SK-N-SH (cell line): ENCODE results near the gene AHCY. TPM values are rescaled to one million over a fixed set of nuclear protein-coding genes. Genes with fewer than 3 reads are reported as not detected.

Experiments used
- CTCF ChIA-PET: fragments of 300-600, 350-600 bp; formaldehyde crosslinking; extraction: SDS; loops from one replicate; lab custom pipeline; 2021; lab: Yijun Ruan, JAX
- POLR2A ChIA-PET: fragments of 350-600 bp; sonication (Branson Sonifier 250); formaldehyde crosslinking; extraction: SDS; loops from one replicate; lab custom pipeline; 2020; ENCODE audit warnings: antibody characterized with exemption, inconsistent platforms; lab: Yijun Ruan, JAX
- DNase-seq: peaks from one replicate; pipeline ENCODE4 v3.0.0; 2012
- H2AFZ ChIP-seq: fragments of 200-600 bp; sonication (generic); 2 replicates; pipeline ENCODE4 v1.8.1; 2016; ENCODE audit warnings: antibody characterized with exemption, mild to moderate bottlenecking, low read depth
- H3F3A ChIP-seq: fragments of 200-600 bp; sonication (generic); replicated peaks from 2 replicates; pipeline ENCODE3; 2016; ENCODE audit warnings: antibody characterized with exemption, mild to moderate bottlenecking; ENCODE audit not compliant: insufficient read depth
- H3K27ac ChIP-seq, 2 experiments: fragments of 200-500 bp in 1 of 2; fragments of 200-600 bp in 1 of 2; sonication (Bioruptor generic) in 1 of 2; sonication (generic), shearing (Covaris generic) in 1 of 2; 2 replicates each; pipeline versions ENCODE4 v1.5.1 to v1.6.1; 2014 to 2016; ENCODE audit warnings: low read depth in 2 of 2, inconsistent platforms in 1 of 2, low read length in 1 of 2, mild to moderate bottlenecking in 1 of 2, mixed read lengths in 1 of 2
- H3K27me3 ChIP-seq: fragments of 200-600 bp; sonication (generic), shearing (Covaris generic); 2 replicates; pipeline ENCODE4 v1.6.1; 2016; ENCODE audit warnings: mixed run types; ENCODE audit not compliant: insufficient read depth
- H3K36me3 ChIP-seq, 2 experiments: fragments of 200-500 bp in 1 of 2; fragments of 200-600 bp in 1 of 2; sonication (Bioruptor generic) in 1 of 2; sonication (generic) in 1 of 2; replicated peaks in 1 of 2; 2 replicates each; pipeline versions ENCODE3 to v1.5.1; 2014 to 2016; ENCODE audit warnings: low read length in 1 of 2, mild to moderate bottlenecking in 1 of 2; ENCODE audit not compliant: insufficient read depth in 2 of 2, control insufficient read depth in 1 of 2
- H3K4me1 ChIP-seq, 2 experiments: fragments of 200-500 bp in 1 of 2; fragments of 200-600 bp in 1 of 2; sonication (Bioruptor generic) in 1 of 2; sonication (generic), shearing (Covaris generic) in 1 of 2; 2 replicates each; pipeline versions ENCODE4 v1.5.1 to v1.6.1; 2014 to 2016; ENCODE audit warnings: low read depth in 1 of 2, low read length in 1 of 2, mixed run types in 1 of 2; ENCODE audit not compliant: insufficient read depth in 2 of 2, control insufficient read depth in 1 of 2
- H3K4me2 ChIP-seq: fragments of 200-600 bp; sonication (generic), shearing (Covaris generic); 2 replicates; pipeline ENCODE4 v1.6.1; 2017; ENCODE audit warnings: mixed run types
- H3K4me3 ChIP-seq, 2 experiments: fragments of 200-500 bp in 1 of 2; fragments of 200-600 bp in 1 of 2; sonication (Bioruptor generic) in 1 of 2; sonication (generic), shearing (Covaris generic) in 1 of 2; 2 replicates each; pipeline versions ENCODE4 v1.5.1 to v1.8.1; 2014 to 2016; ENCODE audit warnings: low read depth in 2 of 2, inconsistent platforms in 1 of 2, low read length in 1 of 2, mild to moderate bottlenecking in 1 of 2, mixed read lengths in 1 of 2, moderate library complexity in 1 of 2
- H3K79me2 ChIP-seq: fragments of 200-600 bp; sonication (generic); 2 replicates; pipeline ENCODE4 v1.8.1; 2017; ENCODE audit warnings: mild to moderate bottlenecking; ENCODE audit not compliant: insufficient read depth
- H3K9ac ChIP-seq: fragments of 200-600 bp; sonication (generic); 2 replicates; pipeline ENCODE4 v1.6.1; 2017; ENCODE audit warnings: mixed run types
- H3K9me2 ChIP-seq: fragments of 200-600 bp; sonication (generic); 2 replicates; pipeline ENCODE4 v1.6.1; 2017; ENCODE audit warnings: mixed run types
- H3K9me3 ChIP-seq: fragments of 200-600 bp; sonication (generic); 2 replicates; pipeline ENCODE4 v1.6.1; 2017; ENCODE audit warnings: mixed run types, mild to moderate bottlenecking, moderate library complexity
- H4K20me1 ChIP-seq: fragments of 200-600 bp; sonication (generic); 2 replicates; pipeline ENCODE4 v1.6.1; 2017; ENCODE audit warnings: mild to moderate bottlenecking, mixed run types; ENCODE audit not compliant: insufficient read depth
- ELF1 ChIP-seq: IDR thresholded peaks from 2 replicates; pipeline ENCODE4 v1.4.0; 2012
- FOSL2 ChIP-seq: IDR thresholded peaks from 2 replicates; pipeline ENCODE4 v1.4.0; 2012; ENCODE audit warnings: low read depth, mild to moderate bottlenecking, moderate library complexity, borderline replicate concordance
- GABPA ChIP-seq: IDR thresholded peaks from 2 replicates; pipeline ENCODE4 v1.4.0; 2012; ENCODE audit warnings: low read depth, mild to moderate bottlenecking
- MEF2A ChIP-seq: IDR thresholded peaks from 2 replicates; pipeline ENCODE4 v1.4.0; 2012; ENCODE audit warnings: low read depth, borderline replicate concordance
- NFIC ChIP-seq: IDR thresholded peaks from 2 replicates; pipeline ENCODE4 v1.4.0; 2012; ENCODE audit warnings: borderline replicate concordance
- TAF1 ChIP-seq: IDR thresholded peaks from 2 replicates; pipeline ENCODE4 v1.6.1; 2012; ENCODE audit warnings: low read depth, mild to moderate bottlenecking, low read length, moderate library complexity, borderline replicate concordance
- WGBS: methylation state at CpG from one replicate; pipeline ENCODE4 v1.1.6; 2017; ENCODE audit warnings: low lambda C conversion rate; 5-methylcytosine and 5-hydroxymethylcytosine counted together
- polyA plus RNA-seq, 3 experiments: library from polyadenylated mRNA; depleted of rRNA; stranded (reverse); fragments of >200 nt; gene quantifications; 2 replicates each; pipeline ENCODE4 v1.2.3, GENCODE V29; 2012
- TF ChIP-seq, protein P1 (sequence below): fragments of 150-350 bp; IDR thresholded peaks from 2 replicates; pipeline ENCODE4 v1.6.1; 2016; ENCODE audit warnings: mild to moderate bottlenecking, low read depth, low read length
- TF ChIP-seq, protein P2 (sequence below): IDR thresholded peaks from 2 replicates; pipeline ENCODE4; 2012
- TF ChIP-seq, protein P3 (sequence below): IDR thresholded peaks from 2 replicates; pipeline ENCODE4 v1.6.1; 2012; ENCODE audit warnings: mild to moderate bottlenecking, low read depth, low read length, moderate library complexity
- TF ChIP-seq, protein P4 (sequence below): fragments of 150-350 bp; IDR thresholded peaks from 2 replicates; pipeline ENCODE4 v1.6.1; 2017; ENCODE audit warnings: antibody characterized with exemption, low read length, low read depth, borderline replicate concordance

Gene AHCY
- polyA plus RNA-seq, 1 of the 3 experiments (the other 2 are of a cell fraction), result 196 TPM

DNA sequence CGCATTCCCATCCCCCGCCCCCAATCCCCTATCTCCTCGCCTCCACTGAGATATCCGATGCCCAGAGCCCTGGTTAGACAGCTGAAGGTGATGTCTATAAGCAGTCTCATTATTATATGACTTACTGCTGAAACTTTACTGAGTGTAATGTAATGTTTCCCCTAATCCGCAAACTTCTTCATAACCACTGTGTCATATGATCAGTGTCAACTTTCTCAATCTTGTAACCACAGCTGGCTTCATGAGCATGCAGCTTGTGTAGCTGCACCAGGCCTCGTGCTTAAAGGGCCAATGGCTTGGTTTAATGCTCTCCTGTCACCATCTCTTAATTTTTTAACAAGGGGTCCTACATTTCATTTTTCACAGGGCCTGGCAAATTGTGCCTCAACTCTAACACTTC lies 53.9 kb downstream of the AHCY start:
- Histone ChIP-seq H3K79me2 (no peaks in the 10 kb centered on the region), H3K4me1 (no peaks in the 10 kb centered on the region), H3K9me2 (no peaks in the 10 kb centered on the region), H3K9me3 (no peaks in the 10 kb centered on the region), H3K4me2 (no peak overlapping the region), H4K20me1 (no peaks in the 10 kb centered on the region), H2AFZ (no peak overlapping the region), H3K4me3 (no peak overlapping the region), H3K27me3 (no peaks in the 10 kb centered on the region), H3K27ac (no peak overlapping the region), H3F3A (peaks cover 2% of the 10 kb centered on the region), H3K9ac (no peak overlapping the region), H3K36me3 (no peaks in the 10 kb centered on the region)
- DNase-seq, result no peak
- no peak for TF ChIP-seq ELF1
- TF ChIP-seq, protein P1, sequence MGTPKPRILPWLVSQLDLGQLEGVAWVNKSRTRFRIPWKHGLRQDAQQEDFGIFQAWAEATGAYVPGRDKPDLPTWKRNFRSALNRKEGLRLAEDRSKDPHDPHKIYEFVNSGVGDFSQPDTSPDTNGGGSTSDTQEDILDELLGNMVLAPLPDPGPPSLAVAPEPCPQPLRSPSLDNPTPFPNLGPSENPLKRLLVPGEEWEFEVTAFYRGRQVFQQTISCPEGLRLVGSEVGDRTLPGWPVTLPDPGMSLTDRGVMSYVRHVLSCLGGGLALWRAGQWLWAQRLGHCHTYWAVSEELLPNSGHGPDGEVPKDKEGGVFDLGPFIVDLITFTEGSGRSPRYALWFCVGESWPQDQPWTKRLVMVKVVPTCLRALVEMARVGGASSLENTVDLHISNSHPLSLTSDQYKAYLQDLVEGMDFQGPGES, result no peak
- TF ChIP-seq FOSL2, result no peak
- no peak for TF ChIP-seq MEF2A
- TF ChIP-seq GABPA, result no peak
- TF ChIP-seq NFIC, result no peak
- TF ChIP-seq, protein P2, sequence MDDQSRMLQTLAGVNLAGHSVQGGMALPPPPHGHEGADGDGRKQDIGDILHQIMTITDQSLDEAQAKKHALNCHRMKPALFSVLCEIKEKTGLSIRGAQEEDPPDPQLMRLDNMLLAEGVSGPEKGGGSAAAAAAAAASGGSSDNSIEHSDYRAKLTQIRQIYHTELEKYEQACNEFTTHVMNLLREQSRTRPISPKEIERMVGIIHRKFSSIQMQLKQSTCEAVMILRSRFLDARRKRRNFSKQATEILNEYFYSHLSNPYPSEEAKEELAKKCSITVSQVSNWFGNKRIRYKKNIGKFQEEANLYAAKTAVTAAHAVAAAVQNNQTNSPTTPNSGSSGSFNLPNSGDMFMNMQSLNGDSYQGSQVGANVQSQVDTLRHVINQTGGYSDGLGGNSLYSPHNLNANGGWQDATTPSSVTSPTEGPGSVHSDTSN, result no peak
- TF ChIP-seq TAF1, result no peak
- TF ChIP-seq, protein P3, sequence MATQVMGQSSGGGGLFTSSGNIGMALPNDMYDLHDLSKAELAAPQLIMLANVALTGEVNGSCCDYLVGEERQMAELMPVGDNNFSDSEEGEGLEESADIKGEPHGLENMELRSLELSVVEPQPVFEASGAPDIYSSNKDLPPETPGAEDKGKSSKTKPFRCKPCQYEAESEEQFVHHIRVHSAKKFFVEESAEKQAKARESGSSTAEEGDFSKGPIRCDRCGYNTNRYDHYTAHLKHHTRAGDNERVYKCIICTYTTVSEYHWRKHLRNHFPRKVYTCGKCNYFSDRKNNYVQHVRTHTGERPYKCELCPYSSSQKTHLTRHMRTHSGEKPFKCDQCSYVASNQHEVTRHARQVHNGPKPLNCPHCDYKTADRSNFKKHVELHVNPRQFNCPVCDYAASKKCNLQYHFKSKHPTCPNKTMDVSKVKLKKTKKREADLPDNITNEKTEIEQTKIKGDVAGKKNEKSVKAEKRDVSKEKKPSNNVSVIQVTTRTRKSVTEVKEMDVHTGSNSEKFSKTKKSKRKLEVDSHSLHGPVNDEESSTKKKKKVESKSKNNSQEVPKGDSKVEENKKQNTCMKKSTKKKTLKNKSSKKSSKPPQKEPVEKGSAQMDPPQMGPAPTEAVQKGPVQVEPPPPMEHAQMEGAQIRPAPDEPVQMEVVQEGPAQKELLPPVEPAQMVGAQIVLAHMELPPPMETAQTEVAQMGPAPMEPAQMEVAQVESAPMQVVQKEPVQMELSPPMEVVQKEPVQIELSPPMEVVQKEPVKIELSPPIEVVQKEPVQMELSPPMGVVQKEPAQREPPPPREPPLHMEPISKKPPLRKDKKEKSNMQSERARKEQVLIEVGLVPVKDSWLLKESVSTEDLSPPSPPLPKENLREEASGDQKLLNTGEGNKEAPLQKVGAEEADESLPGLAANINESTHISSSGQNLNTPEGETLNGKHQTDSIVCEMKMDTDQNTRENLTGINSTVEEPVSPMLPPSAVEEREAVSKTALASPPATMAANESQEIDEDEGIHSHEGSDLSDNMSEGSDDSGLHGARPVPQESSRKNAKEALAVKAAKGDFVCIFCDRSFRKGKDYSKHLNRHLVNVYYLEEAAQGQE, result no peak
- TF ChIP-seq, protein P4, sequence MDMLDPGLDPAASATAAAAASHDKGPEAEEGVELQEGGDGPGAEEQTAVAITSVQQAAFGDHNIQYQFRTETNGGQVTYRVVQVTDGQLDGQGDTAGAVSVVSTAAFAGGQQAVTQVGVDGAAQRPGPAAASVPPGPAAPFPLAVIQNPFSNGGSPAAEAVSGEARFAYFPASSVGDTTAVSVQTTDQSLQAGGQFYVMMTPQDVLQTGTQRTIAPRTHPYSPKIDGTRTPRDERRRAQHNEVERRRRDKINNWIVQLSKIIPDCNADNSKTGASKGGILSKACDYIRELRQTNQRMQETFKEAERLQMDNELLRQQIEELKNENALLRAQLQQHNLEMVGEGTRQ, result no peak
- 85% methylated on average over 6 of the region's 6 CpGs for WGBS
- POLR2A ChIA-PET, result no interaction called here
- CTCF ChIA-PET, result interaction anchor here (1.1 to 1.6 kb wide), 3 partner anchors 58 to 273 kb away, joined by 3 to 7 read pairs (median 3); no protein-coding TSS in a partner anchor
